Gastroesophageal sphincter (tissue), 3 donors: ENCODE data around the gene ANO10.

ENCODE experiments used
- CTCF ChIP-seq, 4 experiments: fragments of 200-600 bp in 2 of 4; fragments of 450-650 bp in 2 of 4; sonication (generic) in 1 of 4; IDR thresholded peaks; one replicate each; pipeline ENCODE4 v1.5.1; 2017 to 2019; ENCODE audit warnings: antibody characterized with exemption in 4 of 4, mild to moderate bottlenecking in 2 of 4, moderate library complexity in 2 of 4
- EP300 ChIP-seq: sonication (generic); formaldehyde crosslinking; IDR thresholded peaks from one replicate; pipeline ENCODE4 v1.6.1; 2017; ENCODE audit warnings: antibody characterized with exemption, mild to moderate bottlenecking
- POLR2A ChIP-seq, 2 donors: fragments of 450-650 bp; IDR thresholded peaks; one replicate each; pipeline ENCODE4 v1.6.1; 2017; ENCODE audit warnings: antibody characterized with exemption in 2 of 2, mild to moderate bottlenecking in 2 of 2, moderate library complexity in 1 of 2
- POLR2AphosphoS5 ChIP-seq: sonication (generic); formaldehyde crosslinking; IDR thresholded peaks from one replicate; pipeline ENCODE4 v1.6.1; 2017; ENCODE audit warnings: antibody characterized with exemption

GRCh38 chr3:43409506-43409905, 212.3 kb downstream of the ANO10 start:
- TF ChIP-seq POLR2A (IDR thresholded peaks at IDR 0.05) (no peak), CTCF (IDR thresholded peaks at IDR 0.05) (no peak), EP300 (no peak), POLR2AphosphoS5 (no peak)
